A549 (cell line): ENCODE data around the gene RIN1. TPM values are rescaled to one million over a fixed set of nuclear protein-coding genes. Genes with fewer than 3 reads are reported as not detected.

Experiments used
- ATAC-seq, 2 experiments: fragments of 200-7000 bp in 1 of 2; fragments of >200 bp in 1 of 2; cut with Nextera tagmentation in 1 of 2; cut with Tn5 transposase in 1 of 2; 3 replicates each; pipeline versions ENCODE4 v1.8.0 to v1.9.1; 2018 to 2020; ENCODE audit warnings: mild to moderate bottlenecking in 1 of 2, moderate library complexity in 1 of 2
- CTCF ChIA-PET: fragments of 300-600 bp; sonication (Branson Sonifier 250); formaldehyde crosslinking; extraction: SDS; loops from one replicate; lab custom pipeline; 2021; ENCODE audit warnings: antibody characterized with exemption, inconsistent platforms; lab: Yijun Ruan, JAX
- POLR2A ChIA-PET: fragments of 350-600 bp; formaldehyde crosslinking; extraction: SDS; loops from one replicate; lab custom pipeline; 2021; ENCODE audit warnings: antibody characterized with exemption, inconsistent platforms; lab: Yijun Ruan, JAX
- DNase-seq, 2 experiments: peaks; one replicate each; pipeline versions ENCODE4 v3.0.0 to v3.0.0-alpha.2; 2011 to 2016; ENCODE audit warnings: low read depth in 1 of 2, low spot score in 1 of 2
- FAIRE-seq: peaks from 2 replicates; lab custom pipeline; 2011; peaks lifted over from hg19 to GRCh38; lab: Jason Lieb, UNC
- H3K27ac ChIP-seq, 2 experiments: fragments of >200 bp; sonication (Bioruptor Twin); formaldehyde crosslinking; 3 replicates each; pipeline ENCODE4 v1.5.1; 2016 to 2017
- H3K4me1 ChIP-seq: fragments of >200 bp; sonication (Bioruptor Twin); formaldehyde crosslinking; 3 replicates; pipeline ENCODE4 v1.6.1; 2016
- H3K4me2 ChIP-seq: fragments of >200 bp; sonication (Bioruptor Twin); formaldehyde crosslinking; 3 replicates; pipeline ENCODE4 v1.6.1; 2016
- H3K4me3 ChIP-seq: fragments of >200 bp; sonication (Bioruptor Twin); formaldehyde crosslinking; 3 replicates; pipeline ENCODE4 v1.5.1; 2016
- H3K9me3 ChIP-seq: fragments of >200 bp; sonication (Bioruptor Twin); formaldehyde crosslinking; 3 replicates; pipeline ENCODE4 v1.6.1; 2016
- CBX8 ChIP-seq: fragments of 200-600 bp; sonication (generic); IDR thresholded peaks from 2 replicates; pipeline ENCODE4 v1.6.1; 2016
- CEBPB ChIP-seq, 2 experiments: fragments of >200 bp in 1 of 2; sonication (Bioruptor Twin) in 1 of 2; formaldehyde crosslinking in 1 of 2; IDR thresholded peaks; 2 replicates each; pipeline ENCODE4 v1.6.1; 2012 to 2016
- CHD2 ChIP-seq: fragments of 150-350 bp; IDR thresholded peaks from 2 replicates; pipeline ENCODE4 v1.6.1; 2014; ENCODE audit warnings: low read length; ENCODE audit not compliant: partially characterized antibody
- EP300 ChIP-seq, 2 experiments: fragments of >200 bp; sonication (Bioruptor Twin); formaldehyde crosslinking; IDR thresholded peaks; 2 replicates in 1 of 2; 3 replicates in 1 of 2; pipeline ENCODE4 v1.6.1; 2016 to 2017
- ESRRA ChIP-seq: fragments of 150-350 bp; IDR thresholded peaks from 2 replicates; pipeline ENCODE4 v1.6.1; 2014; ENCODE audit warnings: mild to moderate bottlenecking, low read length, borderline replicate concordance
- FOSL2 ChIP-seq, 2 experiments: fragments of 450-650 bp in 1 of 2; fragments of >200 bp in 1 of 2; sonication (Bioruptor Twin) in 1 of 2; formaldehyde crosslinking; IDR thresholded peaks; 2 replicates each; pipeline versions ENCODE4 v1.5.0 to v1.6.1; 2016 to 2020; ENCODE audit warnings: mild to moderate bottlenecking in 1 of 2, moderate library complexity in 1 of 2
- FOXS1 ChIP-seq: fragments of 250-450 bp; sonication (Bioruptor Pico); IDR thresholded peaks from 2 replicates; pipeline ENCODE4 v1.5.0; 2020; ENCODE audit warnings: mild to moderate bottlenecking, moderate library complexity
- KDM1A ChIP-seq: fragments of 200-600 bp; sonication (generic); IDR thresholded peaks from 2 replicates; pipeline ENCODE4 v1.6.1; 2016; ENCODE audit warnings: low read depth, mild to moderate bottlenecking
- MAFK ChIP-seq: fragments of 450-650 bp; IDR thresholded peaks from 2 replicates; pipeline ENCODE4 v1.6.1; 2014; ENCODE audit not compliant: partially characterized antibody
- MAZ ChIP-seq: fragments of 150-350 bp; IDR thresholded peaks from 2 replicates; pipeline ENCODE4 v1.6.1; 2014; ENCODE audit warnings: antibody characterized with exemption, low read depth, low read length, borderline replicate concordance
- MYC ChIP-seq: IDR thresholded peaks from 2 replicates; pipeline ENCODE4 v1.6.1; 2012; ENCODE audit warnings: mild to moderate bottlenecking, inconsistent platforms, low read length, improper control_type of control experiment, borderline replicate concordance
- NPAS2 ChIP-seq: fragments of 250-450 bp; sonication (Bioruptor Pico); IDR thresholded peaks from 2 replicates; pipeline ENCODE4 v1.8.0; 2022; ENCODE audit warnings: mild to moderate bottlenecking, moderate library complexity, borderline replicate concordance
- POLR2A ChIP-seq: IDR thresholded peaks from 2 replicates; pipeline ENCODE4 v1.6.1; 2012; ENCODE audit warnings: mild to moderate bottlenecking, low read length
- RAD21 ChIP-seq, 2 experiments: fragments of >200 bp in 1 of 2; sonication (Bioruptor Twin) in 1 of 2; formaldehyde crosslinking in 1 of 2; IDR thresholded peaks in 1 of 2; conservative IDR thresholded peaks in 1 of 2; 2 replicates in 1 of 2; 3 replicates in 1 of 2; pipeline ENCODE4 v1.6.1; 2012 to 2018; ENCODE audit warnings: inconsistent platforms in 1 of 2
- RFX5 ChIP-seq: fragments of 450-650 bp; IDR thresholded peaks from 2 replicates; pipeline ENCODE4 v1.7.1; 2014; ENCODE audit warnings: antibody characterized with exemption, mild to moderate bottlenecking, moderate library complexity
- ZC3H11A ChIP-seq: fragments of 450-650 bp; IDR thresholded peaks from 2 replicates; pipeline ENCODE4 v1.6.1; 2014; ENCODE audit warnings: antibody characterized with exemption, mild to moderate bottlenecking
- ZFP36 ChIP-seq: fragments of 450-650 bp; IDR thresholded peaks from 2 replicates; pipeline ENCODE4 v1.6.1; 2014; ENCODE audit warnings: borderline replicate concordance; ENCODE audit not compliant: partially characterized antibody
- WGBS: methylation state at CpG from one replicate; pipeline ENCODE4 v1.1.6; 2017; ENCODE audit errors: missing lambda C conversion rate; 5-methylcytosine and 5-hydroxymethylcytosine counted together
- polyA plus RNA-seq, 4 experiments: library from polyadenylated mRNA; depleted of rRNA in 3 of 4; stranded (reverse); fragments of >200 nt; fragmentation: RNase III in 1 of 4; extraction: RNeasy Plus Mini Kit Qiagen cat#74134 plus additional on column Dnase treatment in 1 of 4; gene quantifications; 2 replicates in 3 of 4; 3 replicates in 1 of 4; pipeline ENCODE4 v1.2.3, GENCODE V29; 2011 to 2017
- TF ChIP-seq, protein P1 (sequence below): IDR thresholded peaks from 2 replicates; pipeline ENCODE4 v1.6.1; 2012; ENCODE audit warnings: low read depth, borderline replicate concordance
- TF ChIP-seq, protein P2 (sequence below): IDR thresholded peaks from 2 replicates; pipeline ENCODE4 v1.6.1; 2012
- TF ChIP-seq, protein P3 (sequence below): fragments of 450-650 bp; IDR thresholded peaks from 2 replicates; pipeline ENCODE4 v1.6.1; 2014; ENCODE audit warnings: antibody characterized with exemption
- TF ChIP-seq, protein P4 (sequence below): IDR thresholded peaks from 2 replicates; pipeline ENCODE4 v1.6.1; 2012
- TF ChIP-seq, protein P5 (sequence below): fragments of 250-450 bp; sonication (Bioruptor Pico); IDR thresholded peaks from 2 replicates; pipeline ENCODE4 v1.5.0; 2021; ENCODE audit warnings: mild to moderate bottlenecking, moderate library complexity, borderline replicate concordance

Gene RIN1
- polyA plus RNA-seq, 2 of the 4 experiments (the other 2 are of a cell fraction) = 2.0 to 9.3 TPM

DNA sequence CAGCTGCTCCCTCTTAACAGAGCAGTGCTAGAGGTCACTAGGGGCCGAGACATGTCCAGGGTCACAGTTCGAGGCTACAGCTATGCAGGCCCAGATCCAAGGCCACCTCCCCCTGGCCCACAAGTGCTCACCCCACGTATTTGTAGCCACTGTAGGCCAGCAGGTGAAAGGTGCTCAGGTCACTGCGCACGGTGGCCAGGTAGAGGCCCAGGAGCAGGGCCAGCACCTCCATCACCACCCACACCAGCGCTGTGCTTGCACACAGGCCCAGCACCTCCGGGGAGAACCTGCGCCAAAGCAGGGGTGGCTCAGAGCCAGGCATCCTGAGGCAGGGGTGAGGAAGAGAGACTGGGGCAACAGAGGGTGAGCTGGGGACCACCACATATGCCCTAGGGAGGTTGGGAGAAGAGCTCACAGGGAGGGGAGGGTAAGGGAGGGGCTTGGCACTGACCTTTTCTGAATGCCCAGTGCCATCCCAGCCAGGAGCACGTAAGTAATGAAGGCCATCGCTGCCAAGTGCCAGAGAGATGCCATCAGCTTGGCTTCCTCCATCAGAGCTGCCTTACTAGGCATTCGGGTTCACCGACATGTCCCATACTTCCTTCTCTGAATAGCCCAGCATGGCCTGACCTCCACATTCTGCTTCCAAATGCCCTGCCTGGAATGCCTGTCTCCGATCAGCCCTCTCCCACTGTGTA is 50.8 kb downstream of the RIN1 start:
- ChIA-PET POLR2A (no interaction called here), CTCF (interaction anchor here (0.7 to 8.3 kb wide), 4 partner anchors 26 to 326 kb away, joined by 3 to 63 read pairs (median 10); partner anchors contain the start of gene B4GAT1)

DNA sequence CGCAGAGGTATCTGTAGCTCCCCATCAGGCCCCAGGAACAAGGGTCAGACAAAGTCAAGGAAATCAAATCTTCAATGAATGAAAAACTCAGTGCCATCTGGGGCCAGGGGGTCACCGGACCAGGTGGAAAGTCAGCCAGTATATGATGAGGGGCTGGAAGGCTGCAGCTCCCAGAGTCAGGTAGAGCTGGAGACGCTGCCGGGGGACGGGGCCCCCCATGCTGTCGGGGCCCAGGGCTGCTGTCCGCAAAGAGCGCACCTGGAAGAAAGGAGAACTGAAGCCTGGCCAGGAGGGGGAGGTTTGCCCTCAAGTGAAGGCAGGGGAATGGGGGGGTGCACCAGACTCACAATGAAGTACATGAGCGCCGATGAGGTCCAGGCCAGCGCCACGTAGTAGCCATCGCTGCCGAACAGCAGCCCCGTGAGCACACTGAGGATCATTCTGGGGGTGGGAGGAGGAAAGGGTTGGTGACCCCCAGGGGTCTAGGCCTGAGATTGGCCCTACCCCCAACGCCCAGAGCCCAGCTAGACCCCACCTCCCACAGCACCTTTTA is 51.6 kb downstream of the RIN1 start:
- Histone ChIP-seq H3K27ac (no peak overlapping the region), H3K4me3 (no peak overlapping the region), H3K4me2 (no peak overlapping the region), H3K9me3 (no peaks in the 10 kb centered on the region), H3K4me1 (peaks cover 30% of the 10 kb centered on the region)
- no peak for DNase-seq
- FAIRE-seq = no peak
- 92% methylated on average over 16 of the region's 16 CpGs for WGBS
- ChIA-PET CTCF (interaction anchor here (0.9 to 8.3 kb wide), 4 partner anchors 26 to 62 kb away, joined by 3 to 63 read pairs (median 3); partner anchors contain the start of gene B4GAT1), POLR2A (no interaction called here)
- TF ChIP-seq EP300 (IDR thresholded peaks at IDR 0.05) (no peak), FOSL2 (IDR thresholded peaks at IDR 0.05) (no peak), FOSL2 (CRISPR knock-in tag; IDR thresholded peaks at IDR 0.05) (no peak), FOXS1 (CRISPR knock-in tag) (no peak), KDM1A (no peak), ZFP36 (no peak), RFX5 (no peak), POLR2A (no peak), NPAS2 (no peak), MYC (no peak), RAD21 (conservative IDR thresholded peaks at IDR 0.05 in 1 of 2, IDR thresholded peaks at IDR 0.05 in 1 of 2) (no peak), MAFK (no peak), CBX8 (no peak), ESRRA (no peak), CEBPB (IDR thresholded peaks at IDR 0.05) (no peak), MAZ (no peak)
- TF ChIP-seq, protein P1, sequence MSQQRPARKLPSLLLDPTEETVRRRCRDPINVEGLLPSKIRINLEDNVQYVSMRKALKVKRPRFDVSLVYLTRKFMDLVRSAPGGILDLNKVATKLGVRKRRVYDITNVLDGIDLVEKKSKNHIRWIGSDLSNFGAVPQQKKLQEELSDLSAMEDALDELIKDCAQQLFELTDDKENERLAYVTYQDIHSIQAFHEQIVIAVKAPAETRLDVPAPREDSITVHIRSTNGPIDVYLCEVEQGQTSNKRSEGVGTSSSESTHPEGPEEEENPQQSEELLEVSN = no peak
- TF ChIP-seq, protein P2, sequence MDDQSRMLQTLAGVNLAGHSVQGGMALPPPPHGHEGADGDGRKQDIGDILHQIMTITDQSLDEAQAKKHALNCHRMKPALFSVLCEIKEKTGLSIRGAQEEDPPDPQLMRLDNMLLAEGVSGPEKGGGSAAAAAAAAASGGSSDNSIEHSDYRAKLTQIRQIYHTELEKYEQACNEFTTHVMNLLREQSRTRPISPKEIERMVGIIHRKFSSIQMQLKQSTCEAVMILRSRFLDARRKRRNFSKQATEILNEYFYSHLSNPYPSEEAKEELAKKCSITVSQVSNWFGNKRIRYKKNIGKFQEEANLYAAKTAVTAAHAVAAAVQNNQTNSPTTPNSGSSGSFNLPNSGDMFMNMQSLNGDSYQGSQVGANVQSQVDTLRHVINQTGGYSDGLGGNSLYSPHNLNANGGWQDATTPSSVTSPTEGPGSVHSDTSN = no peak
- TF ChIP-seq, protein P3, sequence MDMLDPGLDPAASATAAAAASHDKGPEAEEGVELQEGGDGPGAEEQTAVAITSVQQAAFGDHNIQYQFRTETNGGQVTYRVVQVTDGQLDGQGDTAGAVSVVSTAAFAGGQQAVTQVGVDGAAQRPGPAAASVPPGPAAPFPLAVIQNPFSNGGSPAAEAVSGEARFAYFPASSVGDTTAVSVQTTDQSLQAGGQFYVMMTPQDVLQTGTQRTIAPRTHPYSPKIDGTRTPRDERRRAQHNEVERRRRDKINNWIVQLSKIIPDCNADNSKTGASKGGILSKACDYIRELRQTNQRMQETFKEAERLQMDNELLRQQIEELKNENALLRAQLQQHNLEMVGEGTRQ = no peak
- ATAC-seq = no peak

More for the DNA sequence above, 50.8 kb downstream of the RIN1 start:
- H3K4me3 ChIP-seq = no peak overlapping the region
- ATAC-seq (no peak), FAIRE-seq (no peak), DNase-seq (no peak)
- H3K4me1 ChIP-seq = peaks cover 37% of the 10 kb centered on the region
- WGBS = 92% methylated on average over 11 of the region's 13 CpGs
- no peak overlapping the region for H3K27ac ChIP-seq
- H3K4me2 ChIP-seq = no peak overlapping the region
- H3K9me3 ChIP-seq = no peaks in the 10 kb centered on the region
- TF ChIP-seq, protein P4, sequence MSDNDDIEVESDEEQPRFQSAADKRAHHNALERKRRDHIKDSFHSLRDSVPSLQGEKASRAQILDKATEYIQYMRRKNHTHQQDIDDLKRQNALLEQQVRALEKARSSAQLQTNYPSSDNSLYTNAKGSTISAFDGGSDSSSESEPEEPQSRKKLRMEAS = no peak
- TF ChIP-seq ZFP36 (no peak), MAFK (no peak), CEBPB (IDR thresholded peaks at IDR 0.05) (no peak), ZC3H11A (no peak), CHD2 (no peak)
- TF ChIP-seq, protein P5, sequence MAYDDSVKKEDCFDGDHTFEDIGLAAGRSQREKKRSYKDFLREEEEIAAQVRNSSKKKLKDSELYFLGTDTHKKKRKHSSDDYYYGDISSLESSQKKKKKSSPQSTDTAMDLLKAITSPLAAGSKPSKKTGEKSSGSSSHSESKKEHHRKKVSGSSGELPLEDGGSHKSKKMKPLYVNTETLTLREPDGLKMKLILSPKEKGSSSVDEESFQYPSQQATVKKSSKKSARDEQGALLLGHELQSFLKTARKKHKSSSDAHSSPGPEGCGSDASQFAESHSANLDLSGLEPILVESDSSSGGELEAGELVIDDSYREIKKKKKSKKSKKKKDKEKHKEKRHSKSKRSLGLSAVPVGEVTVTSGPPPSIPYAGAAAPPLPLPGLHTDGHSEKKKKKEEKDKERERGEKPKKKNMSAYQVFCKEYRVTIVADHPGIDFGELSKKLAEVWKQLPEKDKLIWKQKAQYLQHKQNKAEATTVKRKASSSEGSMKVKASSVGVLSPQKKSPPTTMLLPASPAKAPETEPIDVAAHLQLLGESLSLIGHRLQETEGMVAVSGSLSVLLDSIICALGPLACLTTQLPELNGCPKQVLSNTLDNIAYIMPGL (CRISPR knock-in tag) = no peak
